ENCODE measurements around the gene SREBF2.
A peak's percentile ranks its signal among the peaks of the same experiment; 100 is the strongest.

The SREBF2 gene

DNA sequence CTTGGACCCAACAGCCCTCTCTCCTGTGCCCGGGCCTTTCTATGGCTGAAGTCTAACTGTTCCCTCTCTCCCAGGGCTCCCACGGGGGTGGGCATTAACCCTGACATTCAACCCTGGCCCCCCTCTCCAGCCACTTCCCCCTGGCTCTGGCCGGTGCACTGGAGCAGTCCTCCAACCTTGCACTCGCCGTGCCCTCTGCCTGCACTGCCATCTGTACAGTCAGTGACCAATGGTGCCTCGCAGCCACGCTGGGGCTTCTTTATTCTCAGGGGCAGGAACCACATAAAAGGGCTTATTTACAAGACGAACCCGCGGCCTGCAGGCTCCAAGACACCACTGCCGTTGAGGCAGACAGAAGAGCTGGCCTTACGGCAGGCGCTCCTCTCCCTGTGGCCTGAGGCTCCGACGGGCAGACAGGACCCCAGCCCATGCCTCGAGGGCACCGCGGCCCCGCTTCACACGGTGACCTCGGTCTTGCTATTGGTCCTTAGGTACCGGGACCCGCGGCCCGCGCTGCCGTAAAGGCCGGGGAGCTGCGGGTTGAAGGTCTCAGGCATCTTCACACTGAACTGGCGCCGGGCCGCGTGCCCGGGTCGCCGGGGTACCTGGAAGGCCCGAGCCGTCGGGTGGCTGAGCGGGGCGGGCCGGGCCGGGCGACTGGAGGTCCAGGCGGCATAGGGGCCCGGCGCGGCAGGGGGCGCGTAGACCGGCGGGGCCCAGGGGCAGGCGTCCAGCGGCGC lies 76.6 kb downstream of the SREBF2 start:
- no peak for DNase-seq

GRCh38 chr22:41910050-41911000 lies 77.4 kb downstream of the SREBF2 start:
- DNase-seq, result no peak

DNA sequence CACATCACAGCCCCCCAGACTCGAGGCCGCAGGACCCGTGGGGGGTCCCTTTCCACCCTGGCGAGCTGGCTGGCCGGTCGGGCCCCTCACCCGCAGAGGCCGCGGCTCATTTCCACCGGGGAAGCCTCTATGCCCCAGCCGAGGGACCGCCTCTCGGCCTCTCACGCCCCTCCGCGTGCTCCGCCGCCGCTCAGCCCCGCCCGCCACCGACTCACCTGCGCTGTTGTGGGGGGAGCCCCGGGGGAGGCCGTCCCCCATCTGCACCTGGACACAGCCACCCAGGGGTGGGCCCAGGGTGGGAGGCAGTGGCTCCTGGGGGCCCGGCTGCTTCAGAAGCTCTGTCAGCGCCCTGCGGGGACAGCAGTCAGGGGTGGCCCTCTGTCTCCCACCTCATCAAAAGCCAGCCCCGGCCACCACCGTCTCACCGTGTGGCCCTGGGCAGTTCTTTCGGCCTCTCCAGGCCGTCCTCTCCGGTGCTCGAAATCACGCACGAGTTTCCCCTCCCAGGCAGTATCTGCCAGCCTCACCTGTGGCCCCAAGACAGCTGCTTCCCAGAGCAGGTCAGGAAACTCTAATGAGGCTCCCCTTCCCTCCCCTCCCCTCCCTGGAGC lies 78.2 kb downstream of the SREBF2 start:
- DNase-seq, result no peak

DNA sequence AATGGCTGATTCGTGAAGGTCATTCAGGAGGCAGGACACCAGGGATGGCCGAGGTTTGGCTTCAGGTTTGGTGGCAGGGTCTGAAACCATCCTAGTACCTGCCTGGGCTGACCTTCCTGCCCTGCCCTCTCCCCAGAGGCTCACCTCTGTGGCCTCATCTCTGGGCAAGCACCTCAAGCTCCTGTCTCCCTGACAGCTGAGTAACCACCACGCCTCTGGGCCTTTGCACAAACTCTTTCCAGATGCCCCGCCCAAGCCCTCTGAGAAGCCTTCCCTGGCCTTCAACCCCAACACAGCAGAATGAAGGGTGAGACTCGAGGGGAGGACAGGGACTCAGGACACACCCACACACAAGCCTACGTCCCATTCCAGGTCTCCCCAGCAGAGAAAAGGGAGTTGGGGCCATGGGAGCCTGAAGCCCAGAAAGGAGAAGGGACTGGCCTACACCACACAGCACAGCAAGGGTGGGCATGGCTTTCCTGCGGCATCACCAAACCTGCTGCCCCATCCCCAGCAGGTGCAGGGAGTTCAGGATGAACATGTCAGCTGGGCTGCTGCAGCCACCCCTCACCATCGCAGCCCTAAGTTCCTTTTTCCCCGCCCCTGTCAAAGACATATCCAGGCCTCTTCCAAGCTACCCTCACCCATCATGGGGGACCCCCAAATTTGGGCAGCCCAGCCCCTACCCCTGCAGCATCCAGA lies 79.6 kb downstream of the SREBF2 start:
- no peak for DNase-seq

GRCh38 chr22:41913040-41913719 lies 80.3 kb downstream of the SREBF2 start:
- no peak for DNase-seq

GRCh38 chr22:41913842-41914534 lies 81.1 kb downstream of the SREBF2 start:
- no peak for DNase-seq

GRCh38 chr22:41914611-41915034 lies 81.7 kb downstream of the SREBF2 start:
- DNase-seq, result no peak

GRCh38 chr22:41915035-41915785 lies 82.3 kb downstream of the SREBF2 start, which contains the start of gene SHISA8:
TSS of gene SHISA8 (minus strand) at chr22:41915074. CDS start at chr22:41914667, 407 bp downstream.
- peak; percentile 38 for DNase-seq

DNA sequence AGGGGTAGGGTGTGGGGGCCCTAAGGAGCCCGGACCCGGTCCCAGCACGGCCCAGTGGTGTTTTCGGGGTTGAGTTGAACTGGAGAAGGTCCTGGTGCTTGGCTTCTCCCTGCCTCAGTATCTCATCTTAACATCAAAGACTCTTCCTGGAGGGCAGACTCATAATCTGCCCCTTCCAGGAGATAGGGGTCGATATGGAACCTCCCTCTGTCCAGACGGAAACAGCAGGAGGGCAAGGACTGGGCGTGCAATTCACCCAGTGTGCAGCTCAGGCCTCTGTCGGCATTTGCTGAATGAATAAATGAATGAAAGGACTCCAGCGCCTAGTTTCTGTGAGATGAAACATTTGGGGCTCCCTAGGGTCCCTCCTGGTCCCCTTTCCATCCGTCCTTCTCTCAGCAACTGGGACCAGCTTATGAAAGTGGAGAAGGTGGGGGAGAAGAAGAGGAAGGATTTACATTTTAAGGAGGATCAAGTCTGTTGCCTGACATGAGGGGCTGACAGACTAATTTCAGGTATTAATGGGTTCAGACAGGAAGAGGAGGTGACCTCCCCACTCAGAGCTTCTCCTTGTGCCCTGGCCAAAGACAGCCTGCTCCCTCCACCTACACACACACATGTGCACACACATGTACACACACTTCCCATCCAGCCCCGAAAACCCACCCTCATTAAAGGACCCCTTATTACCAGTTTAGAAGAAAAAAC lies 83.0 kb downstream of the SREBF2 start:
- DNase-seq, result no peak

GRCh38 chr22:41916745-41917358 lies 83.9 kb downstream of the SREBF2 start:
- no peak for DNase-seq

- DNase-seq, result no peak
These were observed 84.5 kb downstream of the SREBF2 start for GRCh38 chr22:41917375-41917902.

GRCh38 chr22:41917903-41918791 lies 85.2 kb downstream of the SREBF2 start:
- DNase-seq, result no peak

- no peak for DNase-seq
These were observed 86.7 kb downstream of the SREBF2 start for GRCh38 chr22:41919357-41920224.

DNA sequence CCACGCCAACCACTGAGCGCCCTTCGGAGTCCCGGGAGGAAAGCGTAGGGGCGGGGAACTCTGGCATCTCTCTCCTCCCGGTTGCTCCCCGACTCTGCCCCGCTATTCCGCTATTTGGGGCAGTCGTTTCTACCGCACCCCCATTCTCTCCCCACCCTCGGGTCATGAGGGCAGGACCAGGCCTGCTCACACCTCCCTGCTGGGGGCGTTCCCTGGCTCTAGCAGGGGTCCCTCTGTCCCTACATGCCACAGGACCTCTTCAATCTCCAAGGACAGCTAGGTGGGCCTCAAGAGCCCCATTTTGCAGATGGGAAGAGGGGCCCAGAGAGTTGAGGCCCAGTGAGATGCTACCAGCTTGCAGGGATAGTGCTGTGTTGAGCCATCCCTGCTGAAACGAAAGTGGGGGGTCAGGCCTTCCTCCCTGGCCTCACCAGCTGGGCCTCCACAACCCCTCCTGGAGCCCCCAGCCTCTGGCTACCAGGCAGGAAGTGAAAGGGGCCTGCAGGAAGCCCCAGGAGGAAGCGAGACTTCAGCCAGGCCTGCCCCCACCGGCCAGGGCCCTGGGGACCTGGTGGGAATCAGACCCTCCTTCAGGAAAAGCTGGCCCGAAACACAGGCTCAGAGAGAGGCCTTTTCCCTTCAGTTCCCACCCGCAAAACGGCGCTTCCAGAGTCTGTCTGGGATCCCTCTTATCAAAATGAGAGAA lies 87.5 kb downstream of the SREBF2 start:
- no peak for DNase-seq

DNA sequence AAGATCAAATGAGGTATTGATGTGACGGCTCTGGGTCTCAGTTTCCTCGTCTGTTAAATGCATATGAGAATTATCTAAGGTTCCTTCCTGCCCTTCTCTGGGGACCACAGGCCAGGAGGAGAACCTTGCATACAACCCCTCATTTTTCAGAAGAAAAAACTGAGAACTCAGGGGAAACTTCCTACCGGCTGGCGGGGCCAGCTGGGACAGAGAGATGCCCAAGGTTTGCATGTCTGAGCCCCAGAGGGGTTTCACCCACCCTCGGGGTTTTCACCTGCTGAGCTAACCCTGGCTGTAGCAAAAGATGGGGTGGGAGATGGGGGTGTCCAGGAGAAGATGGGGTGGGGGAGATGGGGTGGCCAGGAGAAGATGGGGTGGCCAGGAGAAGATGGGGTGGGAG lies 89.4 kb downstream of the SREBF2 start:
- DNase-seq, result no peak

- no peak for DNase-seq
These were observed 90.2 kb downstream of the SREBF2 start for GRCh38 chr22:41922940-41923594.

Data from activated gamma-delta T cell (primary cell).